ENCODE results near the gene SLC6A9. TPM values are rescaled to one million over a fixed set of nuclear protein-coding genes. Genes with fewer than 3 reads are reported as not detected.

The SLC6A9 gene
- polyA plus RNA-seq, 2 of the 4 experiments (the other 2 are of a cell fraction): 9.0 to 17.7 TPM

- Histone ChIP-seq H3K4me3 (no peak overlapping the region), H3K27ac (no peak overlapping the region), H3K4me2 (no peak overlapping the region), H3K9me3 (no peaks in the 10 kb centered on the region), H3K4me1 (no peaks in the 10 kb centered on the region)
- no peak for FAIRE-seq
- ChIA-PET CTCF (interaction anchor here (1.1 to 25.3 kb wide), 4 partner anchors 13 to 33 kb away, joined by 4 to 412 read pairs (median 32); no protein-coding TSS in a partner anchor), POLR2A (no interaction called here)
- DNase-seq (ENCODE audit: low read depth in 1 of 2, low spot score in 1 of 2): no peak
- WGBS (ENCODE audit: missing lambda C conversion rate): 70% methylated on average over 2 of the region's 3 CpGs
- no peak for TF ChIP-seq CBX8 (IDR thresholded peaks at IDR 0.05)
- TF ChIP-seq JUN (IDR thresholded peaks at IDR 0.05): no peak
- no peak for ATAC-seq
Observed at GRCh38 chr1:44015206-44015605, 16.1 kb downstream of the SLC6A9 start.

- TF ChIP-seq, protein P1, sequence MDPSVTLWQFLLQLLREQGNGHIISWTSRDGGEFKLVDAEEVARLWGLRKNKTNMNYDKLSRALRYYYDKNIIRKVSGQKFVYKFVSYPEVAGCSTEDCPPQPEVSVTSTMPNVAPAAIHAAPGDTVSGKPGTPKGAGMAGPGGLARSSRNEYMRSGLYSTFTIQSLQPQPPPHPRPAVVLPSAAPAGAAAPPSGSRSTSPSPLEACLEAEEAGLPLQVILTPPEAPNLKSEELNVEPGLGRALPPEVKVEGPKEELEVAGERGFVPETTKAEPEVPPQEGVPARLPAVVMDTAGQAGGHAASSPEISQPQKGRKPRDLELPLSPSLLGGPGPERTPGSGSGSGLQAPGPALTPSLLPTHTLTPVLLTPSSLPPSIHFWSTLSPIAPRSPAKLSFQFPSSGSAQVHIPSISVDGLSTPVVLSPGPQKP (IDR thresholded peaks at IDR 0.05; ENCODE audit: low read depth, low read length): no peak
- TF ChIP-seq MAFK (IDR thresholded peaks at IDR 0.05; ENCODE audit: partially characterized antibody) (no peak), BHLHE40 (IDR thresholded peaks at IDR 0.05; ENCODE audit: low read depth, low read length) (no peak), TFCP2L1 (CRISPR knock-in tag; IDR thresholded peaks at IDR 0.05) (no peak), SREBF2 (IDR thresholded peaks at IDR 0.05) (no peak), BCL3 (IDR thresholded peaks at IDR 0.05) (no peak), JUN (IDR thresholded peaks at IDR 0.05) (no peak), NPAS2 (CRISPR knock-in tag; IDR thresholded peaks at IDR 0.05; ENCODE audit: borderline replicate concordance) (no peak), REST (IDR thresholded peaks at IDR 0.05) (no peak), RNF2 (IDR thresholded peaks at IDR 0.05; ENCODE audit: borderline replicate concordance, low read depth) (no peak), KDM1A (IDR thresholded peaks at IDR 0.05; ENCODE audit: low read depth) (no peak), CBX8 (IDR thresholded peaks at IDR 0.05) (no peak), CHD2 (IDR thresholded peaks at IDR 0.05; ENCODE audit: low read length, partially characterized antibody) (no peak)
- TF ChIP-seq, protein P2, sequence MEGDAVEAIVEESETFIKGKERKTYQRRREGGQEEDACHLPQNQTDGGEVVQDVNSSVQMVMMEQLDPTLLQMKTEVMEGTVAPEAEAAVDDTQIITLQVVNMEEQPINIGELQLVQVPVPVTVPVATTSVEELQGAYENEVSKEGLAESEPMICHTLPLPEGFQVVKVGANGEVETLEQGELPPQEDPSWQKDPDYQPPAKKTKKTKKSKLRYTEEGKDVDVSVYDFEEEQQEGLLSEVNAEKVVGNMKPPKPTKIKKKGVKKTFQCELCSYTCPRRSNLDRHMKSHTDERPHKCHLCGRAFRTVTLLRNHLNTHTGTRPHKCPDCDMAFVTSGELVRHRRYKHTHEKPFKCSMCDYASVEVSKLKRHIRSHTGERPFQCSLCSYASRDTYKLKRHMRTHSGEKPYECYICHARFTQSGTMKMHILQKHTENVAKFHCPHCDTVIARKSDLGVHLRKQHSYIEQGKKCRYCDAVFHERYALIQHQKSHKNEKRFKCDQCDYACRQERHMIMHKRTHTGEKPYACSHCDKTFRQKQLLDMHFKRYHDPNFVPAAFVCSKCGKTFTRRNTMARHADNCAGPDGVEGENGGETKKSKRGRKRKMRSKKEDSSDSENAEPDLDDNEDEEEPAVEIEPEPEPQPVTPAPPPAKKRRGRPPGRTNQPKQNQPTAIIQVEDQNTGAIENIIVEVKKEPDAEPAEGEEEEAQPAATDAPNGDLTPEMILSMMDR (IDR thresholded peaks at IDR 0.05): no peak
- TF ChIP-seq, protein P3, sequence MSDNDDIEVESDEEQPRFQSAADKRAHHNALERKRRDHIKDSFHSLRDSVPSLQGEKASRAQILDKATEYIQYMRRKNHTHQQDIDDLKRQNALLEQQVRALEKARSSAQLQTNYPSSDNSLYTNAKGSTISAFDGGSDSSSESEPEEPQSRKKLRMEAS (IDR thresholded peaks at IDR 0.05): no peak
- TF ChIP-seq, protein P4, sequence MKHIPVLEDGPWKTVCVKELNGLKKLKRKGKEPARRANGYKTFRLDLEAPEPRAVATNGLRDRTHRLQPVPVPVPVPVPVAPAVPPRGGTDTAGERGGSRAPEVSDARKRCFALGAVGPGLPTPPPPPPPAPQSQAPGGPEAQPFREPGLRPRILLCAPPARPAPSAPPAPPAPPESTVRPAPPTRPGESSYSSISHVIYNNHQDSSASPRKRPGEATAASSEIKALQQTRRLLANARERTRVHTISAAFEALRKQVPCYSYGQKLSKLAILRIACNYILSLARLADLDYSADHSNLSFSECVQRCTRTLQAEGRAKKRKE (CRISPR knock-in tag; IDR thresholded peaks at IDR 0.05; ENCODE audit: low read depth): no peak
- no peak overlapping the region for H3K27ac ChIP-seq
- 56% methylated on average over 5 of the region's 8 CpGs for WGBS (ENCODE audit: missing lambda C conversion rate)
- no peak overlapping the region for H3K4me3 ChIP-seq
- H3K9me3 ChIP-seq: no peaks in the 10 kb centered on the region
- H3K4me2 ChIP-seq: no peak overlapping the region
- no peak for FAIRE-seq
- 0 out of 3 replicates have a peak, but pooled peaks cover 3% of the 10 kb centered on the region for H3K4me1 ChIP-seq
- no peak for ATAC-seq
- DNase-seq (ENCODE audit: low read depth in 1 of 2, low spot score in 1 of 2): no peak
- POLR2A ChIA-PET: no interaction called here
- CTCF ChIA-PET: interaction anchor here (1.1 to 25.3 kb wide), 4 partner anchors 12 to 33 kb away, joined by 4 to 412 read pairs (median 32); no protein-coding TSS in a partner anchor
Observed at GRCh38 chr1:44014365-44015104, 16.7 kb downstream of the SLC6A9 start.
